Ishikawa (cell line): Measurements from ENCODE around the gene GYS2.

ENCODE experiments used
- EGR1 ChIP-seq: IDR thresholded peaks from 2 replicates; pipeline ENCODE4 v1.6.1; 2012
- EP300 ChIP-seq: IDR thresholded peaks from 2 replicates; pipeline ENCODE4 v1.6.1; 2012; ENCODE audit warnings: borderline replicate concordance
- FOXM1 ChIP-seq: IDR thresholded peaks from 2 replicates; pipeline ENCODE4 v1.6.1; 2012; ENCODE audit warnings: low read depth, borderline replicate concordance
- TAF1 ChIP-seq: IDR thresholded peaks from 2 replicates; pipeline ENCODE4 v1.6.1; 2012; ENCODE audit warnings: low read depth, mild to moderate bottlenecking
- TCF12 ChIP-seq: IDR thresholded peaks from 2 replicates; pipeline ENCODE4 v1.6.1; 2012; ENCODE audit warnings: low read depth
- YY1 ChIP-seq: IDR thresholded peaks from 2 replicates; pipeline ENCODE4 v1.6.1; 2012; ENCODE audit warnings: low read depth
- TF ChIP-seq, protein P1 (sequence below): IDR thresholded peaks from 2 replicates; pipeline ENCODE4 v1.6.1; 2012

DNA sequence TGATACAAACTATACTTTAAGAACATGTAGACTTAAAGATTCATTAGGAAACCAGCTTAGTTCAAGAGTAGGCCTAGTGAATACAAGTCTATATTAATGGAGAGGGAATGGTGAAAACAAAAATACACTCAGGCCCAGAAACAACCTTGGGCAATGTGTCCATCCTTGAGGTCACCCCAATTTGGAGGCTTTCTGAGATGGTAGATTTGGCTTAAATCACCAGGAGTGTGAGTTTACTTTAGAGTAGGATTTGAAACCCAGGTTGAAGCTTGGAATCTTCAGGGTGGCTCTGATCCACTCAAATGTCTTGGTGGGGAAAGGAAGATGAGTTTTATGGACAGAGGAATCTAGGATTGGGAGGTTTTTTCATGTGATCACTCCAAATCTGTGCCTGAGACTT is 42.5 kb upstream of the GYS2 start:
- TF ChIP-seq YY1 (no peak), TCF12 (no peak), TAF1 (no peak), FOXM1 (no peak), EP300 (no peak), EGR1 (no peak)
- TF ChIP-seq, protein P1, sequence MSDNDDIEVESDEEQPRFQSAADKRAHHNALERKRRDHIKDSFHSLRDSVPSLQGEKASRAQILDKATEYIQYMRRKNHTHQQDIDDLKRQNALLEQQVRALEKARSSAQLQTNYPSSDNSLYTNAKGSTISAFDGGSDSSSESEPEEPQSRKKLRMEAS: no peak
